ENCODE data around the gene MRPL24. TPM values are rescaled to one million over a fixed set of nuclear protein-coding genes. Genes with fewer than 3 reads are reported as not detected.

The MRPL24 gene
- total and polyA plus RNA-seq, 2 of the 13 experiments (the other 11 are each of a cell fraction or from before 2014, with no cell fraction given): 38.1 to 42.9 TPM

DNA sequence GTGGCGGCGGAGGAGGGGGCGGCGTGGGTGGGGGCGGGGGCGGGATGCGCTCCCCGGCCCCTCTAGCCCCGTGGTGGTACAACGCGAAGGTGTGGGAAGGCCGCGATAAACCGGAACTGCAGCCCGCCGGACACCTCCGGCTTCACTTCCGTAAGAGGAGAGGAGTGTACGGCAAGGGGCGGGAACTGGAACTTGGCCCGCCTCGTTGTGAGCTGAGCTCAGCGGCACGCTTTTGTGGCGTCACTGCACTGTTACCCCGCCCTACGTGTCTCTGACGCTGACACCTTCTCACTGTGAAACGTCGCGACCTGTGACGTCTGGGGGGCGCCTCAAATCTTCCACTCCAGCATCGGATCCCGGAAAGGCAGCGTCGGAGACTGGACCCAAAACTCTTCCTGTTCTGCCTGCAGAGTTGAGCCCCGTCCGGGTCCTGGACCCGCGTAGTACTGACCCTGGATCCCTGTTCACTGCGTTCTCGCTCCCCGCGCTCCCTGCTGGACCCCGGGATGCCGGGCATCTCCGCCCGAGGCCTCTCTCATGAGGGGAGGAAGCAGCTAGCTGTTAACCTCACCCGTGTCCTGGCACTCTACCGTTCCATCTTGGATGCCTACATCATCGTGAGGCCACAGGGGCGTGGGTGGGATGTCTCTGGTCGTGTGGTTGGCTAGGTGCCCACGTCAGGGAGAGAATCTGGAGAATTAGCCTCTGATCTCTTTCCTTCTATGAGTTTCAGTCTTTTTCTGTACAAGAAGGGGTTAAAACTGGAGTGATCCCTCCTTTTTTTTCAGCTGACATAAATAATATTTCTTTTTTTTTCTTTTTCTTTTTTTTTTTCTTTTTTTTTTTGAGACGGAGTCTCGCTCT is 12.1 kb downstream of the MRPL24 start, which contains the start of gene ISG20L2 (continued):
- TF ChIP-seq, protein P1, sequence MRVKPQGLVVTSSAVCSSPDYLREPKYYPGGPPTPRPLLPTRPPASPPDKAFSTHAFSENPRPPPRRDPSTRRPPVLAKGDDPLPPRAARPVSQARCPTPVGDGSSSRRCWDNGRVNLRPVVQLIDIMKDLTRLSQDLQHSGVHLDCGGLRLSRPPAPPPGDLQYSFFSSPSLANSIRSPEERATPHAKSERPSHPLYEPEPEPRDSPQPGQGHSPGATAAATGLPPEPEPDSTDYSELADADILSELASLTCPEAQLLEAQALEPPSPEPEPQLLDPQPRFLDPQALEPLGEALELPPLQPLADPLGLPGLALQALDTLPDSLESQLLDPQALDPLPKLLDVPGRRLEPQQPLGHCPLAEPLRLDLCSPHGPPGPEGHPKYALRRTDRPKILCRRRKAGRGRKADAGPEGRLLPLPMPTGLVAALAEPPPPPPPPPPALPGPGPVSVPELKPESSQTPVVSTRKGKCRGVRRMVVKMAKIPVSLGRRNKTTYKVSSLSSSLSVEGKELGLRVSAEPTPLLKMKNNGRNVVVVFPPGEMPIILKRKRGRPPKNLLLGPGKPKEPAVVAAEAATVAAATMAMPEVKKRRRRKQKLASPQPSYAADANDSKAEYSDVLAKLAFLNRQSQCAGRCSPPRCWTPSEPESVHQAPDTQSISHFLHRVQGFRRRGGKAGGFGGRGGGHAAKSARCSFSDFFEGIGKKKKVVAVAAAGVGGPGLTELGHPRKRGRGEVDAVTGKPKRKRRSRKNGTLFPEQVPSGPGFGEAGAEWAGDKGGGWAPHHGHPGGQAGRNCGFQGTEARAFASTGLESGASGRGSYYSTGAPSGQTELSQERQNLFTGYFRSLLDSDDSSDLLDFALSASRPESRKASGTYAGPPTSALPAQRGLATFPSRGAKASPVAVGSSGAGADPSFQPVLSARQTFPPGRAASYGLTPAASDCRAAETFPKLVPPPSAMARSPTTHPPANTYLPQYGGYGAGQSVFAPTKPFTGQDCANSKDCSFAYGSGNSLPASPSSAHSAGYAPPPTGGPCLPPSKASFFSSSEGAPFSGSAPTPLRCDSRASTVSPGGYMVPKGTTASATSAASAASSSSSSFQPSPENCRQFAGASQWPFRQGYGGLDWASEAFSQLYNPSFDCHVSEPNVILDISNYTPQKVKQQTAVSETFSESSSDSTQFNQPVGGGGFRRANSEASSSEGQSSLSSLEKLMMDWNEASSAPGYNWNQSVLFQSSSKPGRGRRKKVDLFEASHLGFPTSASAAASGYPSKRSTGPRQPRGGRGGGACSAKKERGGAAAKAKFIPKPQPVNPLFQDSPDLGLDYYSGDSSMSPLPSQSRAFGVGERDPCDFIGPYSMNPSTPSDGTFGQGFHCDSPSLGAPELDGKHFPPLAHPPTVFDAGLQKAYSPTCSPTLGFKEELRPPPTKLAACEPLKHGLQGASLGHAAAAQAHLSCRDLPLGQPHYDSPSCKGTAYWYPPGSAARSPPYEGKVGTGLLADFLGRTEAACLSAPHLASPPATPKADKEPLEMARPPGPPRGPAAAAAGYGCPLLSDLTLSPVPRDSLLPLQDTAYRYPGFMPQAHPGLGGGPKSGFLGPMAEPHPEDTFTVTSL (CRISPR knock-in tag; IDR thresholded peaks at IDR 0.05; ENCODE audit: borderline replicate concordance): no peak
- TF ChIP-seq ESRRA (CRISPR knock-in tag; IDR thresholded peaks at IDR 0.05; ENCODE audit: low read depth): no peak
- TF ChIP-seq THYN1 (CRISPR knock-in tag; IDR thresholded peaks at IDR 0.05; ENCODE audit: borderline replicate concordance, low read depth): no peak
- TF ChIP-seq, protein P2, sequence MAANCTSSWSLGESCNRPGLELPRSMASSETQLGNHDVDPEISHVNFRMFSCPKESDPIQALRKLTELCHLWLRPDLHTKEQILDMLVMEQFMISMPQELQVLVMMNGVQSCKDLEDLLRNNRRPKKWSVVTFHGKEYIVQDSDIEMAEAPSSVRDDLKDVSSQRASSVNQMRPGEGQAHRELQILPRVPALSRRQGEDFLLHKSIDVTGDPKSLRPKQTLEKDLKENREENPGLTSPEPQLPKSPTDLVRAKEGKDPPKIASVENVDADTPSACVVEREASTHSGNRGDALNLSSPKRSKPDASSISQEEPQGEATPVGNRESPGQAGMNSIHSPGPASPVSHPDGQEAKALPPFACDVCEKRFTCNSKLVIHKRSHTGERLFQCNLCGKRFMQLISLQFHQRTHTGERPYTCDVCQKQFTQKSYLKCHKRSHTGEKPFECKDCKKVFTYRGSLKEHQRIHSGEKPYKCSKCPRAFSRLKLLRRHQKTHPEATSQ (CRISPR knock-in tag; IDR thresholded peaks at IDR 0.05; ENCODE audit: borderline replicate concordance): no peak
- TF ChIP-seq ZNF547 (CRISPR knock-in tag; IDR thresholded peaks at IDR 0.05): no peak
- TF ChIP-seq ZNF296 (CRISPR knock-in tag; conservative IDR thresholded peaks at IDR 0.05): no peak
- no peak for TF ChIP-seq ZNF101 (CRISPR knock-in tag; IDR thresholded peaks at IDR 0.05; ENCODE audit: borderline replicate concordance, low read depth)
- no peak for TF ChIP-seq ZNF83 (CRISPR knock-in tag; IDR thresholded peaks at IDR 0.05; ENCODE audit: borderline replicate concordance)
- TF ChIP-seq, protein P3, sequence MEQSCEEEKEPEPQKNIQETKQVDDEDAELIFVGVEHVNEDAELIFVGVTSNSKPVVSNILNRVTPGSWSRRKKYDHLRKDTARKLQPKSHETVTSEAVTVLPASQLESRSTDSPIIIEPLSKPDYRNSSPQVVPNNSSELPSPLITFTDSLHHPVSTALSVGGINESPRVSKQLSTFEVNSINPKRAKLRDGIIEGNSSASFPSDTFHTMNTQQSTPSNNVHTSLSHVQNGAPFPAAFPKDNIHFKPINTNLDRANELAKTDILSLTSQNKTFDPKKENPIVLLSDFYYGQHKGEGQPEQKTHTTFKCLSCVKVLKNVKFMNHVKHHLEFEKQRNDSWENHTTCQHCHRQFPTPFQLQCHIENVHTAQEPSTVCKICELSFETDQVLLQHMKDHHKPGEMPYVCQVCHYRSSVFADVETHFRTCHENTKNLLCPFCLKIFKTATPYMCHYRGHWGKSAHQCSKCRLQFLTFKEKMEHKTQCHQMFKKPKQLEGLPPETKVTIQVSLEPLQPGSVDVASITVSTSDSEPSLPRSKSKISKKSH (CRISPR knock-in tag; IDR thresholded peaks at IDR 0.05; ENCODE audit: borderline replicate concordance): 0 out of 2 replicates have a peak, but pooled peaks have one; percentile 54
- TF ChIP-seq ATRX (CRISPR knock-in tag; IDR thresholded peaks at IDR 0.05; ENCODE audit: borderline replicate concordance): no peak
- TF ChIP-seq ZFP90 (CRISPR knock-in tag; IDR thresholded peaks at IDR 0.05; ENCODE audit: borderline replicate concordance): no peak
- TF ChIP-seq, protein P4, sequence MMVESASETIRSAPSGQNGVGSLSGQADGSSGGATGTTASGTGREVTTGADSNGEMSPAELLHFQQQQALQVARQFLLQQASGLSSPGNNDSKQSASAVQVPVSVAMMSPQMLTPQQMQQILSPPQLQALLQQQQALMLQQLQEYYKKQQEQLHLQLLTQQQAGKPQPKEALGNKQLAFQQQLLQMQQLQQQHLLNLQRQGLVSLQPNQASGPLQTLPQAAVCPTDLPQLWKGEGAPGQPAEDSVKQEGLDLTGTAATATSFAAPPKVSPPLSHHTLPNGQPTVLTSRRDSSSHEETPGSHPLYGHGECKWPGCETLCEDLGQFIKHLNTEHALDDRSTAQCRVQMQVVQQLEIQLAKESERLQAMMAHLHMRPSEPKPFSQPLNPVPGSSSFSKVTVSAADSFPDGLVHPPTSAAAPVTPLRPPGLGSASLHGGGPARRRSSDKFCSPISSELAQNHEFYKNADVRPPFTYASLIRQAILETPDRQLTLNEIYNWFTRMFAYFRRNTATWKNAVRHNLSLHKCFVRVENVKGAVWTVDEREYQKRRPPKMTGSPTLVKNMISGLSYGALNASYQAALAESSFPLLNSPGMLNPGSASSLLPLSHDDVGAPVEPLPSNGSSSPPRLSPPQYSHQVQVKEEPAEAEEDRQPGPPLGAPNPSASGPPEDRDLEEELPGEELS (CRISPR knock-in tag; IDR thresholded peaks at IDR 0.05): no peak
- no peak for TF ChIP-seq ZNF10 (CRISPR knock-in tag; IDR thresholded peaks at IDR 0.05; ENCODE audit: borderline replicate concordance, low read depth)
- TF ChIP-seq, protein P5, sequence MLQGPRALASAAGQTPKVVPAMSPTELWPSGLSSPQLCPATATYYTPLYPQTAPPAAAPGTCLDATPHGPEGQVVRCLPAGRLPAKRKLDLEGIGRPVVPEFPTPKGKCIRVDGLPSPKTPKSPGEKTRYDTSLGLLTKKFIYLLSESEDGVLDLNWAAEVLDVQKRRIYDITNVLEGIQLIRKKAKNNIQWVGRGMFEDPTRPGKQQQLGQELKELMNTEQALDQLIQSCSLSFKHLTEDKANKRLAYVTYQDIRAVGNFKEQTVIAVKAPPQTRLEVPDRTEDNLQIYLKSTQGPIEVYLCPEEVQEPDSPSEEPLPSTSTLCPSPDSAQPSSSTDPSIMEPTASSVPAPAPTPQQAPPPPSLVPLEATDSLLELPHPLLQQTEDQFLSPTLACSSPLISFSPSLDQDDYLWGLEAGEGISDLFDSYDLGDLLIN (CRISPR knock-in tag; IDR thresholded peaks at IDR 0.05; ENCODE audit: borderline replicate concordance): 0 out of 2 replicates have a peak, but pooled peaks have one; percentile 67
- no peak for TF ChIP-seq CCAR2 (optimal IDR thresholded peaks at IDR 0.05; ENCODE audit: low read depth, low read length)

Measured in HepG2 (cell line).